Spleen (tissue), 11 donors: Measurements from ENCODE around the gene CRNKL1. TPM values are rescaled to one million over a fixed set of nuclear protein-coding genes. Genes with fewer than 3 reads are reported as not detected.

Experiments used
- DNase-seq: peaks from one replicate; pipeline ENCODE4 v3.0.0-alpha.2; 2020
- H3K27ac ChIP-seq, 8 donors: fragments of 200-600 bp; sonication (generic) in 7 of 8; 1 replicate in 4 of 8; 2 replicates in 4 of 8; pipeline versions ENCODE4 v1.5.0 to v1.8.0; 2016 to 2021; ENCODE audit warnings: inconsistent platforms in 4 of 8, mild to moderate bottlenecking in 4 of 8, moderate library complexity in 1 of 8
- H3K27me3 ChIP-seq, 7 donors: fragments of 200-600 bp; sonication (generic) in 6 of 7; replicated peaks in 1 of 7; 1 replicate in 4 of 7; 2 replicates in 3 of 7; pipeline versions ENCODE4 v1.5.0 to v1.8.0; 2016 to 2021; ENCODE audit warnings: inconsistent platforms in 3 of 7, mild to moderate bottlenecking in 1 of 7
- H3K36me3 ChIP-seq, 6 donors: fragments of 200-600 bp; sonication (generic) in 5 of 6; 1 replicate in 4 of 6; 2 replicates in 2 of 6; pipeline versions ENCODE4 v1.5.0 to v1.8.0; 2016 to 2021; ENCODE audit warnings: inconsistent platforms in 2 of 6
- H3K4me1 ChIP-seq, 6 donors: fragments of 200-600 bp; sonication (generic) in 5 of 6; 1 replicate in 3 of 6; 2 replicates in 3 of 6; pipeline versions ENCODE4 v1.5.0 to v1.8.0; 2016 to 2021; ENCODE audit warnings: inconsistent platforms in 3 of 6
- H3K4me3 ChIP-seq, 8 donors: fragments of 200-600 bp; sonication (generic) in 7 of 8; 1 replicate in 4 of 8; 2 replicates in 4 of 8; pipeline versions ENCODE4 v1.5.0 to v1.8.0; 2016 to 2021; ENCODE audit warnings: inconsistent platforms in 4 of 8, mild to moderate bottlenecking in 4 of 8, moderate library complexity in 2 of 8
- H3K9me3 ChIP-seq, 8 donors: fragments of 200-600 bp; sonication (generic) in 7 of 8; 1 replicate in 4 of 8; 2 replicates in 4 of 8; pipeline versions ENCODE4 v1.5.0 to v1.8.0; 2016 to 2021; ENCODE audit warnings: inconsistent platforms in 4 of 8
- POLR2A ChIP-seq, 3 donors: fragments of 450-650 bp; IDR thresholded peaks; one replicate each; pipeline ENCODE4 v1.5.1; 2017; ENCODE audit warnings: antibody characterized with exemption in 3 of 3, mild to moderate bottlenecking in 1 of 3
- POLR2AphosphoS5 ChIP-seq, 3 donors: sonication (generic); formaldehyde crosslinking; IDR thresholded peaks; one replicate each; pipeline ENCODE4 v1.5.1; 2017; ENCODE audit warnings: antibody characterized with exemption in 3 of 3
- WGBS, 5 donors: extraction: QIAGEN DNeasy Blood & Tissue Kit in 3 of 5; methylation state at CpG; one replicate each; pipeline versions ENCODE4 v1.1.5 to v1.1.7; 2013 to 2018; 5-methylcytosine and 5-hydroxymethylcytosine counted together
- intact Hi-C: fragments of 100-400 bp; cut with DNase I; formaldehyde crosslinking; loops from one replicate; pipeline ENCODE4 v1.15.0; 2023; ENCODE audit warnings: low total_unique reads
- polyA plus RNA-seq, 3 donors: library from polyadenylated mRNA; stranded (reverse); fragments of 200-250 nt; gene quantifications; one replicate each; pipeline ENCODE4 v1.2.1, GENCODE V29; 2013
- total RNA-seq, 7 donors: library from RNA; depleted of rRNA in 3 of 7; stranded (reverse); fragments of >200 nt in 3 of 7; fragmentation: NEBNext Ultra II Directional in 4 of 7; extraction: Animal tissue kit (Norgen Biotek cat#: 25700) in 4 of 7; gene quantifications; one replicate each; pipeline versions ENCODE4 v1.1.0 to v1.2.1, GENCODE V29; 2016 to 2021
- TF ChIP-seq, protein P1 (sequence below), 11 experiments: fragments of 200-600 bp in 7 of 11; fragments of 450-650 bp in 4 of 11; sonication (generic) in 4 of 11; IDR thresholded peaks in 8 of 11; conservative IDR thresholded peaks in 3 of 11; 1 replicate in 7 of 11; 2 replicates in 4 of 11; pipeline versions ENCODE4 v1.4.0 to v1.8.0; 2016 to 2021; ENCODE audit warnings: antibody characterized with exemption in 11 of 11, inconsistent platforms in 4 of 11, mild to moderate bottlenecking in 1 of 11
- donor health status: healthy with polysubstance abuse.
- donor health status: DM: no; HTN: no; CAD: no; lungs with moderate emphysema.
- donor health status: DM: no; HTN: no; CAD: no.
- donor health status: Bipolar disorder and iron deficiency.
- donor health status: healthy.
- donor health status: DM: no; HTN: no; CAD: no.
- donor health status: DM: yes; HTN: yes; CAD: no.

Gene CRNKL1
- total and polyA plus RNA-seq, 10 donors: 14.2 to 24.7 (median 23.4) TPM

DNA sequence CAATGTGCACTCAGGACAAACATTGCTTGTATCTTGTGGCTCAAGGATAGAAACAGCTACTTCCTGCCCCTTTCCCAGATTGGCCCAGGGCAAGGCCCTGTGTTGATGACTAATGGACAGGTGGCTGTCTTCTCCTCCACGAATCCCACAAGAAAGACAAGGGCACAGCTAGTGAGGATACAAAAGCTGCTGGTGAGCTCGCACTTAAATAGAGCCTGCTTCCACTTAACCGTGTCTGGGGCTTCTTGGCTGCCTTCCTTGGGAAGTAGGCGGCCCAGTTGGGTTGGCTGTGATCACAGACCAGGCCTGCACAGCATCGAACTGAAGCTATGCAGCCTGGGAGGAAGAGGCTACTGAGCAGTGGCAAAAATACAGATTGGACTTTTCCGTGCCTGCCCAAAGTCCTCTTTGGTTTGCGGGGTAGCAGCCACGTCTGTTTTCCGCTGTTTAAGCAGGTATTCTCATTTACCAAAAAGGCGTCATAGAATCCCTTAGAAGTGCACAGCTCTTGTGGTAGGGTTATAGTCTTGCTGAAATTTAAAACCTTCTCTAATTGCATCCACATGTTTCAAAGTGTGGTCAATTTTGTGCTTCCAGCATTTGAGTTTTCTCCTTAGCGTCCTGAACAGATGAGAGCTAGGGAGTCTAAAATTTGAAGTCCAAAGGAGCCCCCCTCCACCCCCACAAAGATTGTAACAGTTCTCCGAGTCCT, 58.2 kb downstream of the CRNKL1 start:
- TF ChIP-seq POLR2A (IDR thresholded peaks at IDR 0.05) (no peak), POLR2AphosphoS5 (IDR thresholded peaks at IDR 0.05) (no peak)
- TF ChIP-seq, protein P1, sequence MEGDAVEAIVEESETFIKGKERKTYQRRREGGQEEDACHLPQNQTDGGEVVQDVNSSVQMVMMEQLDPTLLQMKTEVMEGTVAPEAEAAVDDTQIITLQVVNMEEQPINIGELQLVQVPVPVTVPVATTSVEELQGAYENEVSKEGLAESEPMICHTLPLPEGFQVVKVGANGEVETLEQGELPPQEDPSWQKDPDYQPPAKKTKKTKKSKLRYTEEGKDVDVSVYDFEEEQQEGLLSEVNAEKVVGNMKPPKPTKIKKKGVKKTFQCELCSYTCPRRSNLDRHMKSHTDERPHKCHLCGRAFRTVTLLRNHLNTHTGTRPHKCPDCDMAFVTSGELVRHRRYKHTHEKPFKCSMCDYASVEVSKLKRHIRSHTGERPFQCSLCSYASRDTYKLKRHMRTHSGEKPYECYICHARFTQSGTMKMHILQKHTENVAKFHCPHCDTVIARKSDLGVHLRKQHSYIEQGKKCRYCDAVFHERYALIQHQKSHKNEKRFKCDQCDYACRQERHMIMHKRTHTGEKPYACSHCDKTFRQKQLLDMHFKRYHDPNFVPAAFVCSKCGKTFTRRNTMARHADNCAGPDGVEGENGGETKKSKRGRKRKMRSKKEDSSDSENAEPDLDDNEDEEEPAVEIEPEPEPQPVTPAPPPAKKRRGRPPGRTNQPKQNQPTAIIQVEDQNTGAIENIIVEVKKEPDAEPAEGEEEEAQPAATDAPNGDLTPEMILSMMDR (IDR thresholded peaks at IDR 0.05 in 8 of 11, conservative IDR thresholded peaks at IDR 0.05 in 3 of 11): no peak
- WGBS, 5 donors: 62 to 81% (median 77%) methylated on average over 12 of the region's 12 CpGs
- Histone ChIP-seq H3K9me3 (no peaks in the 10 kb centered on the region), H3K4me1 (peaks cover 14 to 84% (median 42%) of the 10 kb centered on the region in 6 donors), H3K4me3 (no peak overlapping the region), H3K27ac (peak overlapping the region in 7 of 8 donors; percentile 29 to 69 (median 58)), H3K36me3 (peaks cover 0 to 73% (median 13%) of the 10 kb centered on the region in 6 donors), H3K27me3 (no peaks in the 10 kb centered on the region)
- no peak for DNase-seq
- intact Hi-C loops: loop anchor here (10.0 kb wide), 2 partner anchors 89 to 299 kb away; no protein-coding TSS in a partner anchor

DNA sequence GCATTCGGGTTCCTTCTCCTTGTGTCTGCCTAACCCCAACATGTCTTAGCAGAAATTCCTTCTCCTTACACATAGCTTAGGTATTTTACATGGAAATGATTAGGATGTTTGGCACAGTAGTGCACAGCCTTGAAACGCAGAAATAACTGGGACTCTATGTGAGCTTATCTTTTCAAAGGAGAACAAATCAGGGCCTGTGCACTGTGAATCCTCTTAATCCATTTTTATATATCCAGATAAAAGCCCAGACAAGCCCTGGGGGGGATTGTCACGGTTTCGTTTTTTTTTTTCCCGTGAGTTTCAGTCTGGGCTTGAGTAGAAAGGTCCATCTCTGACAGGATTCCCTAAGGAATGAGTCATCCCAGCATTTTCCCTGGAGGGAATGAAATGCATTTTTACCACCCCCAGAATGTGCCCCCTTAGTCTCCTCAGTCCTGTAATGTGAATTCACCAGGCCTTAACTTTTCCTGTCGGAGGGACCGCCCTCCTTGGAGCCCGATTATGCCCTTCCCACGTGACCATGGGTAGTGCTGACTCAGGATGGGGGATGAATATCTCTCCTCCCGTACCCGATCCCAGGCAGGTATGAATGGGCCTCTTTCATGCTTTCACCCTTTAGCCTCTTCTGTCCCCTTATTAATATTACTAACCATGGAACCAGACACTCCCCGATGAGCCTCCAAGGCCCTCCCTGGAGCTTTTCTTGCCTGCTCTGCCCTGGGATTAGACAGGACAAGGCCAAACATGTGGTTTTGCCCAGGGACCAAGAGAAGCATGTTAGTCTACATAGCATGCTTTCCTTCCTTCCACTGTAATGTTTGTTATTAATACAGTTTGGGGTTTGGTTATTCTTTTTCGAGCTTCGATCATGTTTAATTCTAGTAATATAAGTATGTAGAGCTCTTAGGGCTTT, 59.0 kb downstream of the CRNKL1 start:
- Histone ChIP-seq H3K9me3 (no peaks in the 10 kb centered on the region), H3K27me3 (no peaks in the 10 kb centered on the region), H3K4me1 (peaks cover 14 to 80% (median 43%) of the 10 kb centered on the region in 6 donors), H3K36me3 (peaks cover 0 to 64% (median 10%) of the 10 kb centered on the region in 6 donors), H3K4me3 (no peak overlapping the region), H3K27ac (peak overlapping the region in 7 of 8 donors; percentile 29 to 69 (median 58))
- no peak for DNase-seq
- TF ChIP-seq POLR2A (IDR thresholded peaks at IDR 0.05) (no peak), POLR2AphosphoS5 (IDR thresholded peaks at IDR 0.05) (no peak)
- TF ChIP-seq, protein P1 (IDR thresholded peaks at IDR 0.05 in 8 of 11, conservative IDR thresholded peaks at IDR 0.05 in 3 of 11): no peak
- 58 to 75% (median 70%) methylated on average over 14 of the region's 14 CpGs for WGBS, 5 donors
- intact Hi-C loops: loop anchor here (10.0 kb wide), 2 partner anchors 88 to 298 kb away; no protein-coding TSS in a partner anchor

DNA sequence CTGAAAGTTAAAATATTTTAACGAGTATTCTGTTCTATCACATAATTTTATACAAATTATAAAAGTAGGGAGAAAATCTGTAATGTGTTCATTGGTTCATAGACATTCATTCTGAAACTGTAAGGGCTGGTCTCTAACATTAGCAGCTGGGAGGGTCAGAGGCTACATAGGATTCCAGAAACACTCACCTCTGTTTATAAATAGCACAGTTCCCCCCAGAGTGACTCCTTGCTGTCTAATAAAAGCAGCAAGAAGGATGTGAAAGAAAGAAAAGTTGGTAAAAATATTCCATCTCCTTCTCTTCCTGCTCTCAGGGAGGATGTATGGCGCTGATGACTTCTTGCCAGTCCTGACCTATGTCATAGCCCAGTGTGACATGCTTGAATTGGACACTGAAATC, 60.4 kb downstream of the CRNKL1 start:
- intact Hi-C loops: loop anchor here (10.0 kb wide), 2 partner anchors 87 to 297 kb away; no protein-coding TSS in a partner anchor
- Histone ChIP-seq H3K9me3 (no peaks in the 10 kb centered on the region), H3K4me1 (peaks cover 17 to 76% (median 40%) of the 10 kb centered on the region in 6 donors), H3K27me3 (no peaks in the 10 kb centered on the region), H3K4me3 (no peak overlapping the region), H3K27ac (peak overlapping the region in 1 of 8 donors; percentile 3), H3K36me3 (peaks cover 0 to 50% (median under 1%) of the 10 kb centered on the region in 6 donors)
- TF ChIP-seq, protein P1 (IDR thresholded peaks at IDR 0.05 in 8 of 11, conservative IDR thresholded peaks at IDR 0.05 in 3 of 11): no peak
- TF ChIP-seq POLR2AphosphoS5 (IDR thresholded peaks at IDR 0.05) (no peak), POLR2A (IDR thresholded peaks at IDR 0.05) (no peak)
- WGBS, 5 donors: 68 to 80% (median 74%) methylated on average over 2 of the region's 2 CpGs
- no peak for DNase-seq
